Measurements from ENCODE around the gene ZNF165. TPM values are rescaled to one million over a fixed set of nuclear protein-coding genes. Genes with fewer than 3 reads are reported as not detected.

ZNF165 gene
- total and polyA plus RNA-seq, 2 of the 4 experiments (the other 2 are of a cell fraction), result 0.07 to 0.36 TPM

DNA sequence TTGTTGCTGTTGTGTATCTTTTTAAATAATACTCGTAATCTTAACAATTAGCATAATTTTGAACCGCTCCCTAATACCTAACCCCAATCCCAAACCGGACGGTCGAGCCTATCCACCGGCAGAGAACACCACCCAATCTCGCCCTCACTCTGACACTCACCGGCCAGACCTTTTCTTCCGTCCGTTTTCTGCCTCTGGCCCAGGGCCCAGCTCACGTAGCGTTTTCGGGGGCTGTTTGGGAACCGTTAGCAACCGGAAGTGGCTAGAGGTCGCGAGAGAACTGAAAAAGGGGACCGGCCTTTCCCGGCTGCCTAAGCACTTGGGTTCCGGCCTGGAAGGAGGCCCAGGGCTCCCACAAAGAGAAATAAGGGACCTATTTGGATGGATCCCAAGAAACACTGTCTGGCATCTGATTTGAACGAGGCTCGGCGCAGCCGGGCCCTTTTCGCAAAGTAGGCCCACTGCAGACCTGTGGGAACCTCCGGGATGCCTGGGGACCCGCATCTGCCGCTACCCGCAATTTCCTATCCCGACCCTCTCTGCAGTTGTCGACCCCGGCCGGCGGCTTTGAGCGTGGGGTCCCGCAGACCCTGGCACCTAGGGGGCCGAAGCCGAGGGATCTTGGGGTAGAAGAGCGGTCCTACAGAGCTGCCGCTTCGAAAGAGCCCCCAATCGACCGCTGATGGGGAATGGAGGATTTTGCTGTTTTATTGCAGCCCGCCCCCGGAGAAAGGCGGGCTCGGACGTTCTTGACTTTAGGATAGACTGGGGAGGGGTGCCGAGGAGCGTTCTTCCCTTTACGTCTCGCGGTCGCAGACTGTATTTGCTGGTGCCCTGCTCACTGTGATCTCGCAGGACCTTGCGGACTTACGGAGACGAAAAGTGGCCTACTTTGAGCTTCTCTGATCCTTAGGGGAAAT lies 56.5 kb downstream of the ZNF165 start:
- H2BK20ac ChIP-seq (ENCODE audit: low read depth, low read length), result no peak overlapping the region
- dilution Hi-C loops (cut with HindIII; ENCODE audit: low sequenced_read_pairs, unreplicated experiment) (no loop called here), intact Hi-C loops (cut with micrococcal nuclease) (loop anchor here (2.0 to 5.0 kb wide), 3 partner anchors 76 to 260 kb away; partner anchors contain the start of genes ZSCAN12 and ZSCAN26), in situ Hi-C loops (cut with MboI; ENCODE audit: low sequenced_read_pairs) (no loop called here)
- H4K91ac ChIP-seq (ENCODE audit: insufficient read depth, low read depth, low read length), result peak overlapping the region; percentile 76
- H3K14ac ChIP-seq (replicated peaks; ENCODE audit: low read depth, low read length), result peak overlapping the region; percentile 88
- ATAC-seq (ENCODE audit: low read depth) (peak; percentile 70), DNase-seq (peak; percentile 96)
- H4K8ac ChIP-seq (ENCODE audit: low read depth in 2 of 2, low read length in 2 of 2), result peak overlapping the region; percentile 68 to 84
- peaks cover 2% of the 10 kb centered on the region; the same call in 1 of the 2 replicates for H3K4me1 ChIP-seq (ENCODE audit: control insufficient read depth, insufficient read depth, low read length)
- H3K27ac ChIP-seq (ENCODE audit: insufficient read depth, low read length), result peak overlapping the region; percentile 94
- peak overlapping the region; percentile 85 for H2AK9ac ChIP-seq (replicated peaks; ENCODE audit: low read depth, low read length, poor library complexity)
- no peaks in the 10 kb centered on the region; the same call in 1 of the 2 replicates for H3K36me3 ChIP-seq (ENCODE audit: control insufficient read depth, insufficient read depth, low read length)
- H4K20me1 ChIP-seq (ENCODE audit: insufficient read depth, low read length), result no peaks in the 10 kb centered on the region
- peak overlapping the region; percentile 83 for H2BK5ac ChIP-seq (ENCODE audit: low read depth, low read length, poor library complexity, severe bottlenecking)
- peak overlapping the region; percentile 80 for H3K18ac ChIP-seq (ENCODE audit: low read depth, low read length)
- H3K56ac ChIP-seq (ENCODE audit: extremely low read depth, insufficient read depth, low read length), result peak overlapping the region; percentile 97
- H3K79me1 ChIP-seq (ENCODE audit: low read depth in 1 of 2, low read length in 2 of 2), result peaks cover 5 to 34% of the 10 kb centered on the region in 2 experiments; a peak in 3 of 4 replicates
- H3K4ac ChIP-seq (ENCODE audit: low read depth, low read length), result peak overlapping the region; percentile 85
- no peaks in the 10 kb centered on the region for H3K27me3 ChIP-seq (ENCODE audit: control insufficient read depth, insufficient read depth, low read length)
- H2AK5ac ChIP-seq (ENCODE audit: low read depth, low read length), result no peak overlapping the region
- peak overlapping the region; percentile 97 for H2AFZ ChIP-seq (replicated peaks; ENCODE audit: low read length, poor library complexity)
- ChIA-PET CTCF (interaction anchor here (1.2 kb wide), 1 partner anchor 219 kb away, joined by 4 read pairs; no protein-coding TSS in a partner anchor), POLR2A (ENCODE audit: unreplicated experiment) (interaction anchor here (0.6 to 0.7 kb wide), 2 partner anchors 130 to 776 kb away, joined by 3 to 4 read pairs; partner anchors contain the start of gene ZSCAN26)
- H2BK120ac ChIP-seq (ENCODE audit: low read depth, low read length), result peak overlapping the region; percentile 38
- H3K9ac ChIP-seq (ENCODE audit: low read depth, low read length), result peak overlapping the region; percentile 99
- H3K4me3 ChIP-seq (ENCODE audit: insufficient read depth, low read depth, low read length), result peak overlapping the region; percentile 95
- H3K23ac ChIP-seq (ENCODE audit: low read depth, low read length), result peak overlapping the region; percentile 81
- H4K5ac ChIP-seq (ENCODE audit: low read depth, low read length), result peak overlapping the region; percentile 96
- no peaks in the 10 kb centered on the region for H3K9me3 ChIP-seq (ENCODE audit: control insufficient read depth, insufficient read depth, low read length)
- peak overlapping the region; percentile 64; the same call in 2 of the 3 replicates for H2BK15ac ChIP-seq (ENCODE audit: low read depth, low read length)
- 0% methylated on average over 13 of the region's 58 CpGs; no CpG with 5 or more reads in 1 of the 2 experiments for WGBS, 2 experiments (ENCODE audit: extremely low coverage in 2 of 2, insufficient read length in 1 of 2)
- no peaks in the 10 kb centered on the region for H3K9me1 ChIP-seq (ENCODE audit: insufficient read depth, low read length)
- peak overlapping the region; percentile 88 for H3K4me2 ChIP-seq (ENCODE audit: low read depth, low read length)
- BruUV-seq (replicated peaks), result no TSS peak
- TF ChIP-seq MXI1 (IDR thresholded peaks at IDR 0.05; ENCODE audit: borderline replicate concordance, low read depth, low read length) (0 out of 2 replicates have a peak, but pooled peaks have one; percentile 25), SMC3 (IDR thresholded peaks at IDR 0.05; ENCODE audit: low read depth, low read length) (no peak; the same call in 1 of the 2 replicates), RFX5 (IDR thresholded peaks at IDR 0.05; ENCODE audit: low read depth, low read length) (no peak), RAD21 (IDR thresholded peaks at IDR 0.05; ENCODE audit: low read length) (no peak), FOS (IDR thresholded peaks at IDR 0.05; ENCODE audit: low read depth, low read length) (no peak), CHD1 (IDR thresholded peaks at IDR 0.05; ENCODE audit: low read depth, low read length) (no peak), BHLHE40 (IDR thresholded peaks at IDR 0.05; ENCODE audit: low read depth, low read length) (peak; percentile 30), CTCF (conservative IDR thresholded peaks at IDR 0.05; ENCODE audit: low read depth, low read length) (no peak), MAZ (IDR thresholded peaks at IDR 0.05; ENCODE audit: borderline replicate concordance, low read depth, low read length) (peak; percentile 88), MAFK (IDR thresholded peaks at IDR 0.05; ENCODE audit: low read depth, low read length) (no peak)
- TF ChIP-seq, protein P1, sequence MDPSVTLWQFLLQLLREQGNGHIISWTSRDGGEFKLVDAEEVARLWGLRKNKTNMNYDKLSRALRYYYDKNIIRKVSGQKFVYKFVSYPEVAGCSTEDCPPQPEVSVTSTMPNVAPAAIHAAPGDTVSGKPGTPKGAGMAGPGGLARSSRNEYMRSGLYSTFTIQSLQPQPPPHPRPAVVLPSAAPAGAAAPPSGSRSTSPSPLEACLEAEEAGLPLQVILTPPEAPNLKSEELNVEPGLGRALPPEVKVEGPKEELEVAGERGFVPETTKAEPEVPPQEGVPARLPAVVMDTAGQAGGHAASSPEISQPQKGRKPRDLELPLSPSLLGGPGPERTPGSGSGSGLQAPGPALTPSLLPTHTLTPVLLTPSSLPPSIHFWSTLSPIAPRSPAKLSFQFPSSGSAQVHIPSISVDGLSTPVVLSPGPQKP (IDR thresholded peaks at IDR 0.05; ENCODE audit: borderline replicate concordance, low read depth, low read length), result no peak
- TF ChIP-seq, protein P2, sequence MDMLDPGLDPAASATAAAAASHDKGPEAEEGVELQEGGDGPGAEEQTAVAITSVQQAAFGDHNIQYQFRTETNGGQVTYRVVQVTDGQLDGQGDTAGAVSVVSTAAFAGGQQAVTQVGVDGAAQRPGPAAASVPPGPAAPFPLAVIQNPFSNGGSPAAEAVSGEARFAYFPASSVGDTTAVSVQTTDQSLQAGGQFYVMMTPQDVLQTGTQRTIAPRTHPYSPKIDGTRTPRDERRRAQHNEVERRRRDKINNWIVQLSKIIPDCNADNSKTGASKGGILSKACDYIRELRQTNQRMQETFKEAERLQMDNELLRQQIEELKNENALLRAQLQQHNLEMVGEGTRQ (IDR thresholded peaks at IDR 0.05; ENCODE audit: low read depth, low read length), result no peak

All from IMR-90 (cell line).